HepG2 (cell line): ENCODE measurements around the gene CD7. TPM values are rescaled to one million over a fixed set of nuclear protein-coding genes. Genes with fewer than 3 reads are reported as not detected.

Experiments
- IRX3 ChIP-seq: sonication (generic); formaldehyde crosslinking; IDR thresholded peaks from 2 replicates; pipeline ENCODE4 v1.8.1; 2023; ENCODE audit warnings: mild to moderate bottlenecking, low read depth, missing genetic modification reagents, borderline replicate concordance
- MXI1 ChIP-seq: IDR thresholded peaks from 3 replicates; pipeline ENCODE4 v1.6.1; 2012; ENCODE audit warnings: low read depth, low read length, inconsistent platforms, borderline replicate concordance
- ONECUT2 ChIP-seq: sonication (generic); formaldehyde crosslinking; IDR thresholded peaks from 2 replicates; pipeline ENCODE4 v1.4.0; 2020; ENCODE audit warnings: missing genetic modification reagents
- PCBP2 ChIP-seq: fragments of 200-400 bp; formaldehyde crosslinking; optimal IDR thresholded peaks from 2 replicates; pipeline ENCODE3; 2018; ENCODE audit warnings: low read length, low read depth; ENCODE audit not compliant: poor library complexity, severe bottlenecking
- POLR2AphosphoS2 ChIP-seq: IDR thresholded peaks from 2 replicates; pipeline ENCODE4 v1.6.1; 2011; ENCODE audit warnings: low read depth, low read length, improper control_type of control experiment
- PRMT3 ChIP-seq: sonication (generic); formaldehyde crosslinking; IDR thresholded peaks from 2 replicates; pipeline ENCODE4 v1.8.1; 2022; ENCODE audit warnings: low read depth, mild to moderate bottlenecking, moderate library complexity, missing genetic modification reagents, borderline replicate concordance
- UBTF ChIP-seq: sonication (generic); formaldehyde crosslinking; IDR thresholded peaks from 2 replicates; pipeline ENCODE4 v1.4.0; 2020; ENCODE audit warnings: mild to moderate bottlenecking, missing genetic modification reagents
- ZBTB33 ChIP-seq: sonication (generic); formaldehyde crosslinking; IDR thresholded peaks from 2 replicates; pipeline ENCODE4 v1.4.0; 2020; ENCODE audit warnings: missing genetic modification reagents
- ZHX1 ChIP-seq: sonication (generic); formaldehyde crosslinking; IDR thresholded peaks from 2 replicates; pipeline ENCODE4 v1.8.1; 2022; ENCODE audit warnings: low read depth, mild to moderate bottlenecking, missing genetic modification reagents
- ZNF232 ChIP-seq: sonication (generic); formaldehyde crosslinking; IDR thresholded peaks from 2 replicates; pipeline ENCODE4 v1.4.0; 2020; ENCODE audit warnings: missing genetic modification reagents, borderline replicate concordance
- ZNF446 ChIP-seq: sonication (generic); formaldehyde crosslinking; IDR thresholded peaks from 2 replicates; pipeline ENCODE4 v1.5.0; 2020; ENCODE audit warnings: mild to moderate bottlenecking, missing genetic modification reagents
- ZNF672 ChIP-seq: sonication (generic); formaldehyde crosslinking; IDR thresholded peaks from 2 replicates; pipeline ENCODE4 v1.8.1; 2022; ENCODE audit warnings: missing genetic modification reagents
- ZNF891 ChIP-seq: sonication (generic); formaldehyde crosslinking; IDR thresholded peaks from 2 replicates; pipeline ENCODE4 v1.5.0; 2020; ENCODE audit warnings: mild to moderate bottlenecking, missing genetic modification reagents
- polyA plus RNA-seq, 8 experiments: library from polyadenylated mRNA; depleted of rRNA in 3 of 8; stranded (reverse) in 7 of 8; unstranded in 1 of 8; fragments of >200 nt; fragmentation: Illumina TruSeq in 4 of 8; extraction: Trizol in 4 of 8; gene quantifications; 2 replicates each; pipeline versions ENCODE4 v1.2.1 to v1.2.3, GENCODE V29; 2011 to 2016; ENCODE audit warnings: low read depth in 4 of 8, missing spikeins in 1 of 8, mixed read lengths in 1 of 8; ENCODE audit not compliant: insufficient read depth in 1 of 8
- total RNA-seq, 5 experiments: library from RNA; depleted of rRNA; stranded (reverse); fragments of >200 nt; fragmentation: Illumina TruSeq; extraction: Trizol; gene quantifications; 2 replicates each; pipeline ENCODE4 v1.2.3, GENCODE V29; 2016; ENCODE audit warnings: low read depth in 1 of 5
- TF ChIP-seq, protein P1 (sequence below): sonication (generic); formaldehyde crosslinking; IDR thresholded peaks from 2 replicates; pipeline ENCODE4 v1.4.0; 2020; ENCODE audit warnings: mild to moderate bottlenecking, missing genetic modification reagents
- TF ChIP-seq, protein P2 (sequence below): sonication (generic); formaldehyde crosslinking; IDR thresholded peaks from 2 replicates; pipeline ENCODE4 v1.8.0; 2022; ENCODE audit warnings: missing genetic modification reagents, mild to moderate bottlenecking, moderate library complexity, borderline replicate concordance

CD7 gene
- total and polyA plus RNA-seq, 2 of the 13 experiments (the other 11 are each of a cell fraction or from before 2014, with no cell fraction given) = 67.6 to 76.4 TPM

DNA sequence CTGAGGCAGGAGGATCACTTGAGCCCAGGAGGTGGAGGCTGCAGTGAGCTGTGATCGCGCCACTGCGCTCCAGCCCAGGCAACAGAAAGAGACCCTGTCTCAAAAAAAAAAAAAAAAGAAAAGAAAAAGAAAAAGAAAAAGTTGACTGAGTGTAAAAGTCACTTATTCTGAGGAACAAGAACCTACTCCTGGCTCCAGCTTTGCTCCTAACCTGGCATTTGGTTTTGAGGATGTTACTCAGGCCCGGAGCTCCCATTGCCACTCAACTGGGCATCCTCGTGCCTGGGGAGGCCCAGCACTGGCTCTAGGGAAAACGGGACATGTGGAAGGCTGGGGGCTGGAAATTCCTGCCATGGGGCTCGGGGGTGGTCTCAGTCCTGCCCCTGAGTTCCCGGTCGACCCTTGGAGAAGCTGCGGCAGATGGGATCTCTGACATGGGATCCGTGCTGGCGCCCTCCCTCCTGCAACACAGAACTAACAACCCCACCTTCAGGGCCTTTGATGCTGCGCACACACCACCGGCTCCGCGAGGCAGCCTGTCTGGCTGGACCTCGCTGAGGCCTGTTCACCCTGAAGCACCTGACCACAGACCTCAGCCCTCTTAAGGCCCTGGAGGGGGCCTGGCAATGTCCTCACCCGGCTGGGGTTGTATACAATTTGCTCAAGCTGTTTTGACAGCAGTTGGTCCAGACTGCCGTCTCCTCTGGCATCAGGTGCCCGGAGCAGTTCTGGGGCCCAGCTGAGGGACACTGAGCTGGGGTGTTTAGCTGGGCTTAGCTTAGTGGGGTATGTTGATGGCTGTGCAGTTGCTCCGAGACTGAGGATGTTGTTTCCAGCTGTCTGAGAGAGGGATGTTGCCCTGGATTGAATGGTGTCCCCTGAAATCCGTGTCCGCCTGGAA lies 12.3 kb downstream of the CD7 start (continued):
- TF ChIP-seq ZBTB33 (CRISPR knock-in tag) (peak; percentile 21; the same call in 1 of the 2 replicates), UBTF (CRISPR knock-in tag) (peak; percentile 68; the same call in 1 of the 2 replicates), ZHX1 (CRISPR knock-in tag) (no peak), ZNF446 (no peak), PCBP2 (no peak), IRX3 (CRISPR knock-in tag) (no peak), POLR2AphosphoS2 (no peak), ZNF232 (CRISPR knock-in tag) (peak; percentile 61; the same call in 1 of the 2 replicates), ZNF672 (CRISPR knock-in tag) (no peak), MXI1 (no peak), ONECUT2 (no peak), ZNF891 (CRISPR knock-in tag) (no peak), PRMT3 (CRISPR knock-in tag) (no peak)
- TF ChIP-seq, protein P1, sequence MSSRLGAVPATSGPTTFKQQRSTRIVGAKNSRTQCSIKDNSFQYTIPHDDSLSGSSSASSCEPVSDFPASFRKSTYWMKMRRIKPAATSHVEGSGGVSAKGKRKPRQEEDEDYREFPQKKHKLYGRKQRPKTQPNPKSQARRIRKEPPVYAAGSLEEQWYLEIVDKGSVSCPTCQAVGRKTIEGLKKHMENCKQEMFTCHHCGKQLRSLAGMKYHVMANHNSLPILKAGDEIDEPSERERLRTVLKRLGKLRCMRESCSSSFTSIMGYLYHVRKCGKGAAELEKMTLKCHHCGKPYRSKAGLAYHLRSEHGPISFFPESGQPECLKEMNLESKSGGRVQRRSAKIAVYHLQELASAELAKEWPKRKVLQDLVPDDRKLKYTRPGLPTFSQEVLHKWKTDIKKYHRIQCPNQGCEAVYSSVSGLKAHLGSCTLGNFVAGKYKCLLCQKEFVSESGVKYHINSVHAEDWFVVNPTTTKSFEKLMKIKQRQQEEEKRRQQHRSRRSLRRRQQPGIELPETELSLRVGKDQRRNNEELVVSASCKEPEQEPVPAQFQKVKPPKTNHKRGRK (CRISPR knock-in tag) = 0 out of 2 replicates have a peak, but pooled peaks have one; percentile 43
- TF ChIP-seq, protein P2, sequence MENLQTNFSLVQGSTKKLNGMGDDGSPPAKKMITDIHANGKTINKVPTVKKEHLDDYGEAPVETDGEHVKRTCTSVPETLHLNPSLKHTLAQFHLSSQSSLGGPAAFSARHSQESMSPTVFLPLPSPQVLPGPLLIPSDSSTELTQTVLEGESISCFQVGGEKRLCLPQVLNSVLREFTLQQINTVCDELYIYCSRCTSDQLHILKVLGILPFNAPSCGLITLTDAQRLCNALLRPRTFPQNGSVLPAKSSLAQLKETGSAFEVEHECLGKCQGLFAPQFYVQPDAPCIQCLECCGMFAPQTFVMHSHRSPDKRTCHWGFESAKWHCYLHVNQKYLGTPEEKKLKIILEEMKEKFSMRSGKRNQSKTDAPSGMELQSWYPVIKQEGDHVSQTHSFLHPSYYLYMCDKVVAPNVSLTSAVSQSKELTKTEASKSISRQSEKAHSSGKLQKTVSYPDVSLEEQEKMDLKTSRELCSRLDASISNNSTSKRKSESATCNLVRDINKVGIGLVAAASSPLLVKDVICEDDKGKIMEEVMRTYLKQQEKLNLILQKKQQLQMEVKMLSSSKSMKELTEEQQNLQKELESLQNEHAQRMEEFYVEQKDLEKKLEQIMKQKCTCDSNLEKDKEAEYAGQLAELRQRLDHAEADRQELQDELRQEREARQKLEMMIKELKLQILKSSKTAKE (CRISPR knock-in tag) = no peak
